HG02981 (cell line): ENCODE results near the gene RASL12.
"Not testable (repeated sequence)": the region's sequence is repeated elsewhere in the genome, so short reads cannot be mapped to it uniquely, and the experiment has no call there.

Source experiments
- ATAC-seq: cut with Tn5 transposase; IDR thresholded peaks from one replicate; pipeline ENCODE4 v1.9.1; 2021; ENCODE audit warnings: mild to moderate bottlenecking, moderate library complexity; ENCODE audit not compliant: unreplicated experiment

Gene RASL12

GRCh38 chr15:65076486-65077290 lies 8.9 kb upstream of the RASL12 start, which contains the start of gene KBTBD13:
Gene KBTBD13 (plus strand): TSS chr15:65076746. CDS start chr15:65076816, 70 bp downstream.
- no peak for ATAC-seq

GRCh38 chr15:65075607-65076395 lies 8.0 kb upstream of the RASL12 start:
- not testable (repeated sequence) for ATAC-seq

- not testable (repeated sequence) for ATAC-seq
Measured at GRCh38 chr15:65074946-65075345, 7.2 kb upstream of the RASL12 start.

GRCh38 chr15:65072617-65073016 lies 4.8 kb upstream of the RASL12 start:
- no peak for ATAC-seq

GRCh38 chr15:65072027-65072426 lies 4.2 kb upstream of the RASL12 start:
- no peak for ATAC-seq

- ATAC-seq = no peak
Measured at GRCh38 chr15:65071381-65071811, 3.6 kb upstream of the RASL12 start.

GRCh38 chr15:65069779-65070546 lies 2.2 kb upstream of the RASL12 start:
- no peak for ATAC-seq

- ATAC-seq = no peak
Measured at GRCh38 chr15:65069179-65069578, 1.4 kb upstream of the RASL12 start.

GRCh38 chr15:65068403-65068788 lies 605 bp upstream of the RASL12 start:
- no peak for ATAC-seq

GRCh38 chr15:65067317-65067644 lies 510 bp downstream of the RASL12 start:
- no peak for ATAC-seq

GRCh38 chr15:65066635-65067316 lies 1.0 kb downstream of the RASL12 start:
- ATAC-seq = no peak

- no peak for ATAC-seq
Measured at GRCh38 chr15:65066001-65066634, 1.7 kb downstream of the RASL12 start.

- no peak for ATAC-seq
Measured at GRCh38 chr15:65062726-65063125, 5.1 kb downstream of the RASL12 start.

- no peak for ATAC-seq
Measured at GRCh38 chr15:65062061-65062460, 5.7 kb downstream of the RASL12 start.

- no peak for ATAC-seq
Measured at GRCh38 chr15:65060641-65061397, 7.0 kb downstream of the RASL12 start.

- ATAC-seq = no peak
Measured at GRCh38 chr15:65059931-65060596, 7.7 kb downstream of the RASL12 start.

GRCh38 chr15:65059369-65059750 lies 8.4 kb downstream of the RASL12 start:
- no peak for ATAC-seq

- ATAC-seq = no peak
Measured at GRCh38 chr15:65058394-65059368, 9.1 kb downstream of the RASL12 start.
